GM18505 (cell line): ENCODE data around the gene SNX32.

Source experiments
- ATAC-seq: cut with Tn5 transposase; IDR thresholded peaks from one replicate; pipeline ENCODE4 v1.9.1; 2021; ENCODE audit not compliant: unreplicated experiment
- POLR2A ChIP-seq: IDR thresholded peaks from 4 replicates; pipeline ENCODE4 v1.6.1; 2011; ENCODE audit warnings: borderline replicate concordance; ENCODE audit not compliant: insufficient read depth, insufficient read length; ENCODE audit errors: extremely low read depth

Gene SNX32

DNA sequence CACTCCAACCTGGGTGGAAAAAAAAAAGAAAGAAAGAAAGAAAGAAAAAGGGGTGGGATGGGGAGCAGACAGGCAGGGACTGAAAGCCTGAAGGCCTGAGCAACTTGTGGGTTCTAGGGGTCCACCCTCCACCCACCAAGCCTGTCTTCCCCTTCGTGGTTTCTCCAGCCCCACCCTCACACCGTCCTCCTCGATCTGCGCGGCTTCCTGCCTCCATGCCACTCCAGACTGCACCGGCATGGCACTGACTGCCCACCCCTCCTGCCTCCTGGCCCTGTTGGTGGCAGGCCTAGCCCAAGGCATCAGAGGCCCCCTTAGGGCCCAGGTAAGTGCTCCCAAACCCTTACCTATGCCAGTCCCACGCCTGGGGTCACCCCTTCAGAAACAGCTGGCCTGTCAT lies 45.9 kb downstream of the SNX32 start, which contains the start of gene CTSW:
Gene CTSW (plus strand): TSS at position 221 of the 400 bp plus-strand sequence. CDS start 18 bp downstream, at position 239.
- TF ChIP-seq POLR2A: no peak
- ATAC-seq: no peak

DNA sequence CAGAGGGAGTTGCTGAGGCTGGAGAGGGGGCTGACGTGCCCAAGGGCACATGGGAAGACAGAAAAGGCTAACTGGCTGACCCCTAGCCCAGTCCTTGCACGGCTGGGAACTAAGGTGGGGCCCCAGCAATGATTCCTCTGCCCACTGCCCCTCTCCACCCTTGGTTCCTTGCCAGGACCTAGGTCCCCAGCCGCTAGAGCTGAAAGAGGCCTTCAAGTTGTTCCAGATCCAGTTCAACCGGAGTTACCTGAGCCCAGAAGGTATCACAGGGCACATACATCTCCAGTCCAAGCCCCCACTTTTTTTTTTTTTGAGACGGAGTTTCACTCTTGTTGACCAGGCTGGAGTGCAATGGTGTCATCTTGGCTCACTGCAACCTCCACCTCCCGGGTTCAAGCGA lies 46.3 kb downstream of the SNX32 start:
- no peak for ATAC-seq
- TF ChIP-seq POLR2A: no peak

DNA sequence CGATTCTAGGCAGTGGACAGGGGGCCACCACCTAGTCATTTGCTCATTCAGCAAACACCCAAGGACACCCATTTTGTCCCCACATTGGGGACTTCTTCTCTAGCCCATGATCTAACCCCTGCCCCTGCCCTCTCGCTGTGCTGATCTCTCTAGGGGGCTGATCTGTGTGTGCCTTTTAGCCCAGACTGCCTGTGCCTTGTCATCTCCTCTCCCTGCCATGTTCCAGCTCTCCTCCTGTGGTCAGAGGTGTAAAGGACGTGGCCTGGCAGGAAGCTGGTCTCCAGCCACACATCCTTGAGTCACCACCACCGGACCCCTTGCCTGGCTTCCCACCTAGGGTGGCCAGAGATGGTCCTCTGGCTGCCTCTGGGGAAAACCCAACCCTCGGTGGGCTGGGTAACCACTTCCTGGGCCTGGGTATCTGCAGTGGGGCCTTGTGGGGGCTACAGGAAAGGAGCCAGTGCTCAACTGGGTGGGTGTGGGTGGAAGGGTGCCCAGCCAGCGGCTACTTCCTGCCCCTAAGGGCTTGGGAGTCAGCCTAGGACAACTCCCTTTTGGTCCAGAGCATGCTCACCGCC lies 47.2 kb downstream of the SNX32 start:
- ATAC-seq: no peak
- no peak for TF ChIP-seq POLR2A

DNA sequence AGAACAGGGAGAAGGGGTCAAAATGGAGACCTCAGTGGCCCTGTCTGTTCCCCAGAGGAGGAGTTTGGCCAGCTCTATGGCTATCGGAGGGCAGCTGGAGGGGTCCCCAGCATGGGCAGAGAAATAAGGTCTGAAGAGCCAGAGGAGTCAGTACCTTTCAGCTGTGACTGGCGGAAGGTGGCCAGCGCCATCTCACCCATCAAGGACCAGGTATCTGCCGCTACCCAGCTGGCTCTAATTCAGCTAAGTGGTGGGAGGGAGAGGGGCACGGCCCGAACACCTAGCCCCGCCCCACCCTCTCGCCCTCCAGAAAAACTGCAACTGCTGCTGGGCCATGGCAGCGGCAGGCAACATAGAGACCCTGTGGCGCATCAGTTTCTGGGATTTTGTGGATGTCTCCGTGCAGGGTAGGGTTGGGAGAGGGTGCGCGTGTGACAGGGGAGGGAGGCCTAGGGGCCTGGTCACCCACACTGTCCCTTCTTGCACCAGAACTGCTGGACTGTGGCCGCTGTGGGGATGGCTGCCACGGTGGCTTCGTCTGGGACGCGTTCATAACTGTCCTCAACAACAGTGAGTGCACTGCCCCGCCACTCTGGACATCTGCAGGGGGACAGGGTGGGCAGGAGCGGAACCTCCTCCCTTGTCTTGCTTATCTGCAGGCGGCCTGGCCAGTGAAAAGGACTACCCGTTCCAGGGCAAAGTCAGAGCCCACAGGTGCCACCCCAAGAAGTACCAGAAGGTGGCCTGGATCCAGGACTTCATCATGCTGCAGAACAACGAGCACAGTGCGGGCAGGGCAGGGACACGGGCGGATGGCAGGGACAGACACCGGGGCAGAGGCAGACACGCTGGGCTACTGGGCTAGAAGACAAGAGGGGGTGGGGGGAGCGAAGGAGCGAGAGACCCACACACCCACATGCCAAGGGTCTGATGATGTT lies 48.6 kb downstream of the SNX32 start:
- no peak for ATAC-seq
- TF ChIP-seq POLR2A: no peak

DNA sequence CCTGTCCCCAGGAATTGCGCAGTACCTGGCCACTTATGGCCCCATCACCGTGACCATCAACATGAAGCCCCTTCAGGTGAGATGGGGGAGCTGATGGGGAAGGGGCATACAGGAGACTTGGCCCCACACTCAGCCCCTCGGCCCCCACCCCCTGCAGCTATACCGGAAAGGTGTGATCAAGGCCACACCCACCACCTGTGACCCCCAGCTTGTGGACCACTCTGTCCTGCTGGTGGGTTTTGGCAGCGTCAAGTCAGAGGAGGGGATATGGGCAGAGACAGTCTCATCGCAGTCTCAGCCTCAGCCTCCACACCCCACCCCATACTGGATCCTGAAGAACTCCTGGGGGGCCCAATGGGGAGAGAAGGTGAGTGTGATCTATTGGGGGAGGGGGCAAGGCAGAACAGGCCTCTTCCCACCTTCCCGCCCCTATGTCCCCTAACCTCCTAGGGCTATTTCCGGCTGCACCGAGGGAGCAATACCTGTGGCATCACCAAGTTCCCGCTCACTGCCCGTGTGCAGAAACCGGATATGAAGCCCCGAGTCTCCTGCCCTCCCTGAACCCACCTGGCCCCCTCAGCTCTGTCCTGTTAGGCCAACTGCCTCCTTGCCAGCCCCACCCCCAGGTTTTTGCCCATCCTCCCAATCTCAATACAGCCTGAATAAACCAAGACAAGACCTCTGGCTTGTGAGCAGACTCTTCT lies 49.4 kb downstream of the SNX32 start:
- no peak for TF ChIP-seq POLR2A
- ATAC-seq: no peak

DNA sequence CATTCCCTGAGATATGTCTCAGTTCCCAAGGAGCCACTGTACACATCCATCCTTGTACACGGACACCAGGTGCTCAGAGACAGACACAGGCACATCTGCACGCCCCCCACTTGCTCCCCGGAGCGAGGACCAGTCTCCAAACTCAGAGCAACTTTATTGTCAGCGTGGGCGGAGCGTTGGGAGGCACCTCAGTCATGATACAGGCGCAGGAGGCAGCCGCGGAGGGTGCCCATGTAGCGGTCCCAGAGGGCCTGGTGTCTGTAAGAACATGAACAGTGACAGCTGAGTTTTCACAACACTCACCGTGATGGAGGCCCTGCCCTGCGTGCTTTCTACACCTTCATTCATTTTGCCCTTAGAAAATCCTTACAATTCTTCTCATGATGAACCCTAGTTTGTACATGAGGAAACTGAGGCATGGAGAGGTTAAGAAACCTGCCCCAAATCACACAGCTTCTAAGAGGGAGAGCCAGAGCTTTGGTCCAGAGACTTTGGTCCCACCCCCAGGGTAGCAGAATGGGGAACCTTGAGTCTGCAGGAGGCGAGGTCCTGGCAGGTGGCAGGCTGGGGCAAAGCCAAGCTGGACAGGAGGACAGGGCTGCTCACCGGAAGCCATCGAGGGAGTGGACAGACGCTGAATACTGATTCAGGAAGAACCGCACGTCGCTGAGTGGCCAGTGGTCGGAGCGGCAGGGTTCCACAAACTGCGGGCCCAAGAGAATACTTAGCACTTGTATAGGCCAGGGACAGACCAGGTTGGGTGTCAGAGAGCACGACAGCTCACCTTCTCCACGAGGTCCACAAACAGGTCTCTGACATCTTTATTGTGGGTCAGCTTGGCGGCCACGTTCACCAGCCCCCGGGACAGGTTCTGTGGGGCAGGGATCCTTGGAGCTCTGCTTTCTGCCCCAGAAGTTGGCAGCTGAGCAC lies 50.3 kb downstream of the SNX32 start:
- no peak for TF ChIP-seq POLR2A
- ATAC-seq: no peak

DNA sequence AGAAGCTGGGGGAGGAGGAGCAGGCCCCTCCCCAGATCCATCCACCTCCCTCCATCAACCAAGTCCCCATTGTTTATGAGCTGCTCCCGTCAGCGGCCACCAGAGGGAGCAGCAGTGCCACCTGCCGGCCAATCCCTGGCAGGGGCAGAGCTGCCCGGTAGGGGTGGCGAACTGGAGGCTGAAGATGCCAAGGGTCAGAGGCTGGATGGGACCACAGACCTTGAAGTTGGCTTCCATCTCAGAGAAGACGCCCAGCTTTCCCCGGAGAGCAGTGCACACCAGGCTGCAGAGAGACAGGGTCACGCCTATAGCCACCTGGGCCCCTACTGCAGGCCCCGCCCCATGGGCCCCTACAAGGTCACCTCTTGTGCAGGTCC lies 50.9 kb downstream of the SNX32 start:
- ATAC-seq: no peak
- TF ChIP-seq POLR2A: no peak

DNA sequence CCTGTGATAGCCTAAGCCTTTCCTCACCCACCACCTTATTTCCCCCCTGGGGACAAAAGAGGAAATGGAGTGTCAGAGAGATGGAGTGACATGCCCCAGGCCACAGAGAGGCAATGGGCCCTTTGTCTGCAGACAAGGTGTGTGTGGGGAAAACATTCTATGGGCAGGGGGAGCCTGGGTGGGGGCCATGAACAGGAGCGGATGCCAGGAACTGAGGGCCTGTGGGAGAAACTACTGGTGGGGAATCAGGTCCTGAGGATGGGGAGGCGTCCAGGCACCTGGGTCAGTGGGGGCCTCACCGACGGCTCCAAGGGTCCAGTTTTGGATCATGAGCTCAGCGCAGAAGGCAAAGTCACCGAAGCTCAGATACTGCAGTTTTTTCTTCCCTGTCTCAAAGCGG lies 51.5 kb downstream of the SNX32 start:
- ATAC-seq: no peak
- no peak for TF ChIP-seq POLR2A

DNA sequence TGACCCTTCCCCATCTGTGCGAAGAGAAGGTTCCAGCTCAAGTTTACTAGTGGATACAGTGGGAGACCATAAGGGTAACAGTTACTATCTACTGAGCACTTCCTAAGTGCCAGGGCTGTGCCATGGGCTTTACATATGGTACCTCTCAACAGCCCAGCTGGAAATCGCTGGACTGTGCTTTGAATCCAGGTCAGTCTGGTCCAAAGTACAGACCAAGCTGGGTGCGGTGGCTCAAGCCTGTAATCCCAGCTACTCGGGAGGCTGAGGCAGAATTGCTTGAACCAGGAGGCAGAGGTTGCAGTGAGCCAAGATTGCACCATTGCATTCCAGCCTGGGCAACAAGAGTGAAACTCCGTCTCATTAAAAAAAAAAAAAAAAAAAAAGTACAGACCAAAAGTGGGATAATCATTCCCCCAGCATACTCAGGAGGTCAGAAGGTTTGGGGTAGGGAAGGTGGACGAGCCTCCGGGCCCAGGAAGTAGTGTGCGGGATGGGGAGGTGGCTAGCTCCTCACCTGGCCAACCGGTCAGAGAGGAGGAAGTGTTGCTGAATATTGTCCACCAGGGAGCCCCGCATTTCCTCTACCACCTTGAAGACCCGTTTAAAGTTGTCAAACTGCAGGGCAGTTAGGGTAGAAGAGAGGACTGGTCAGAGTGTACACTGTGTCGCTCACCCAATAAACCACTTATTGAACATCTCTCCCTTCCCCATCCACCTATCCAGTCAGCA lies 52.2 kb downstream of the SNX32 start:
- ATAC-seq: no peak

DNA sequence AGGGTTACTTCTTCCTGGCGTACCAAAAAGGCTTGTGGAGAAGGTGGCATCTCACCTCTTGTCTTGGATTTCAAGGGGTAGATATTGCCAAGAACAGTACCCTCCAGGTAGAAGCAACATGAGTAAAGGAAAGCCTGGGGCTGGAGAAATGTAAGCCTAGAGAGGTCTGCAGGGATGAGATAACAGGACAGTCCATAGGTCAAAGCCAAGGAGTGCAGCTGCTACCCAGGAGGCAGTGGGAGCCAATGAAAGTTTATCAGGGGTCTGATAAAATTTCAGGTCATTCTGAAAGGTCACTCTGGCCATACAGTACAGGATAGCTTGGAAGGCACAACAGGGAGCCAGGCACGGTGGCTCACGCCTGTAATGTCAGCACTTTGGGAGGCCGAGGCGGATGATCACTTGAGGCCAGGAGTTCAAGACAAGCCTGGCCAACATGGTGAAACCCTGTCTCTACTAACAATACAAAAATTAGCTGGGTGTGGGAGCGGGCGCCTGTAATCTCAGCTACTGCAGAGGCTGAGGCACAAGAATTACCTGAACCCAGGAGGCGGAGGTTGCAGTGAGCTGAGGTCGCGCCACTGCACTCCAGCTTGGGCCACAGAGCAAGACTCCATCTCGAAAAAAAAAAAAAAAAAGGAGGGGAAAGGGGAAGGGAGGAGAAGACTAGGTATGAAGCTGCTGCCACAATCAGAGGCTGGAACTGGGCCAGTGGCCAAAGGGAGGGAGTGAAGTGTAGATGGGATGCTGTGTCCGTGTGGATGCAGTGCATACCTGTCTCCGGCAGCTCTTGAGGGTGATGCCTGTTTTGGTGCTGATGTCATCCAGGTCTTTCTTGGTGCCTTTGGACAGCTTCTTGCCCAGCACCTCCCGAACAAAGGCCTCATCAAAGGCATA lies 53.3 kb downstream of the SNX32 start:
- ATAC-seq: no peak
- no peak for TF ChIP-seq POLR2A

More for the DNA sequence above, 52.2 kb downstream of the SNX32 start:
- TF ChIP-seq POLR2A: no peak

DNA sequence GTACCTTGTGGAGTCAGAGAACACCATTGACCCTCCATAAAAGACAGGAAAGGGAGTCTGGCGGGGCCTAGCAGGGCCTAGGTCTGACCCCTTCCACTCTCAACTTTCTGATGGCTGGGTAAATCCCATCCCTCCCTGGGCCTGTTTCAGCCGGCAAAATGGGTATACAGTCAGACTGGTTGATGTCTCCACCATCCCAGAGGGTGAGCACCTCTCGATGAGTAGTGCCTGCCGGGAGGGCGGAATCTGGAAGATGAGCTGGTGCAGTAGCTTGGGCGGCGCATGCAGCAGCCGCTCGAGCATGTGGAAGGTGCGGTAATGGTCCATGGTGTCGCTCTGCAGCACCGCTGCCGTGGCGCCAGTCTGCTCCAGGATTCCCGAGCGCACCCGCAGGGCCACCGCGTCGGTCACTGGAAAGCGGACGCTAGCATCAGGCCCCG lies 54.0 kb downstream of the SNX32 start:
- TF ChIP-seq POLR2A: no peak
- ATAC-seq: no peak

DNA sequence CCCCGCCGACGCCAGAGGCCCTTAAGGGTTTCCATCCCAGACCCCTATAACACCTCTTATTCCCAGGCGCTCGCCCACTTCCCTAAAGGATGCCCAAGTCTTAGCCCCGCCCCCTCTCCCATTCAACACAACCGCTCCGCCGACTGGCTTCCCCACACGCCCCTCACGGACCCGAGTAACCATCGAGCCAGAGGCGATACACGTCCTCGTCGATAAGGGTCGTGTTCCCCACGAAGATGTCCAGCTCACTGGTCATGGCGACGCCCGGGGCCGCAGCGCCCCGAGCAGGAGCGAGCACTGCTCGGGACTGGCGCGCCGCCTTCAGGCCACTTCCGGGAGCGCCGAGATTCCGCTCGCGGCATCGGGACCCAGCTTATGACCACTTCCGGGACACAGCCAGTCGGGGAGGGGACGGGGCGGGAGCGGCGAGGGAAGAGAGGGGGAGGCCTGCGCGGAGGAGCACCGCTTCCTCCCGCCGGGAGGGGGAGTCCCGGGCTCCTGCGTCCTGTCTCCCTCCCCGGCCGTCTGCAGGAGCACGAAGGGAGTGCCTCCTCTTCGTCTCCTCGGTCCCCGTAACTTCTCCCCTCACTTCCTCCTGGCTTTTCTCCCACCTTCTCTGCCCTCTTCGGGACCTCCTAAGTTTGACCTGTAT lies 54.5 kb downstream of the SNX32 start, which contains the start of gene FIBP:
Gene FIBP (minus strand): TSS at position 309 of the 652 bp plus-strand sequence. CDS start 53 bp downstream, at position 256.
- peak; percentile 97 for TF ChIP-seq POLR2A
- ATAC-seq: peak; percentile 52
